SK-N-SH (cell line): ENCODE data around the gene KCNH8. TPM values are rescaled to one million over a fixed set of nuclear protein-coding genes. Genes with fewer than 3 reads are reported as not detected.

ENCODE experiments used
- CTCF ChIA-PET: fragments of 300-600, 350-600 bp; formaldehyde crosslinking; extraction: SDS; loops from one replicate; lab custom pipeline; 2021; lab: Yijun Ruan, JAX
- POLR2A ChIA-PET: fragments of 350-600 bp; sonication (Branson Sonifier 250); formaldehyde crosslinking; extraction: SDS; loops from one replicate; lab custom pipeline; 2020; ENCODE audit warnings: antibody characterized with exemption, inconsistent platforms; lab: Yijun Ruan, JAX
- DNase-seq: peaks from one replicate; pipeline ENCODE4 v3.0.0; 2012
- H2AFZ ChIP-seq: fragments of 200-600 bp; sonication (generic); 2 replicates; pipeline ENCODE4 v1.8.1; 2016; ENCODE audit warnings: antibody characterized with exemption, mild to moderate bottlenecking, low read depth
- H3F3A ChIP-seq: fragments of 200-600 bp; sonication (generic); replicated peaks from 2 replicates; pipeline ENCODE3; 2016; ENCODE audit warnings: antibody characterized with exemption, mild to moderate bottlenecking; ENCODE audit not compliant: insufficient read depth
- H3K27ac ChIP-seq, 2 experiments: fragments of 200-500 bp in 1 of 2; fragments of 200-600 bp in 1 of 2; sonication (Bioruptor generic) in 1 of 2; sonication (generic), shearing (Covaris generic) in 1 of 2; 2 replicates each; pipeline versions ENCODE4 v1.5.1 to v1.6.1; 2014 to 2016; ENCODE audit warnings: low read depth in 2 of 2, inconsistent platforms in 1 of 2, low read length in 1 of 2, mild to moderate bottlenecking in 1 of 2, mixed read lengths in 1 of 2
- H3K27me3 ChIP-seq: fragments of 200-600 bp; sonication (generic), shearing (Covaris generic); 2 replicates; pipeline ENCODE4 v1.6.1; 2016; ENCODE audit warnings: mixed run types; ENCODE audit not compliant: insufficient read depth
- H3K36me3 ChIP-seq, 2 experiments: fragments of 200-500 bp in 1 of 2; fragments of 200-600 bp in 1 of 2; sonication (Bioruptor generic) in 1 of 2; sonication (generic) in 1 of 2; replicated peaks in 1 of 2; 2 replicates each; pipeline versions ENCODE3 to v1.5.1; 2014 to 2016; ENCODE audit warnings: low read length in 1 of 2, mild to moderate bottlenecking in 1 of 2; ENCODE audit not compliant: insufficient read depth in 2 of 2, control insufficient read depth in 1 of 2
- H3K4me1 ChIP-seq, 2 experiments: fragments of 200-500 bp in 1 of 2; fragments of 200-600 bp in 1 of 2; sonication (Bioruptor generic) in 1 of 2; sonication (generic), shearing (Covaris generic) in 1 of 2; 2 replicates each; pipeline versions ENCODE4 v1.5.1 to v1.6.1; 2014 to 2016; ENCODE audit warnings: low read depth in 1 of 2, low read length in 1 of 2, mixed run types in 1 of 2; ENCODE audit not compliant: insufficient read depth in 2 of 2, control insufficient read depth in 1 of 2
- H3K4me2 ChIP-seq: fragments of 200-600 bp; sonication (generic), shearing (Covaris generic); 2 replicates; pipeline ENCODE4 v1.6.1; 2017; ENCODE audit warnings: mixed run types
- H3K4me3 ChIP-seq, 2 experiments: fragments of 200-500 bp in 1 of 2; fragments of 200-600 bp in 1 of 2; sonication (Bioruptor generic) in 1 of 2; sonication (generic), shearing (Covaris generic) in 1 of 2; 2 replicates each; pipeline versions ENCODE4 v1.5.1 to v1.8.1; 2014 to 2016; ENCODE audit warnings: low read depth in 2 of 2, inconsistent platforms in 1 of 2, low read length in 1 of 2, mild to moderate bottlenecking in 1 of 2, mixed read lengths in 1 of 2, moderate library complexity in 1 of 2
- H3K79me2 ChIP-seq: fragments of 200-600 bp; sonication (generic); 2 replicates; pipeline ENCODE4 v1.8.1; 2017; ENCODE audit warnings: mild to moderate bottlenecking; ENCODE audit not compliant: insufficient read depth
- H3K9ac ChIP-seq: fragments of 200-600 bp; sonication (generic); 2 replicates; pipeline ENCODE4 v1.6.1; 2017; ENCODE audit warnings: mixed run types
- H3K9me2 ChIP-seq: fragments of 200-600 bp; sonication (generic); 2 replicates; pipeline ENCODE4 v1.6.1; 2017; ENCODE audit warnings: mixed run types
- H3K9me3 ChIP-seq: fragments of 200-600 bp; sonication (generic); 2 replicates; pipeline ENCODE4 v1.6.1; 2017; ENCODE audit warnings: mixed run types, mild to moderate bottlenecking, moderate library complexity
- H4K20me1 ChIP-seq: fragments of 200-600 bp; sonication (generic); 2 replicates; pipeline ENCODE4 v1.6.1; 2017; ENCODE audit warnings: mild to moderate bottlenecking, mixed run types; ENCODE audit not compliant: insufficient read depth
- CTCF ChIP-seq: fragments of 200-600 bp; sonication (generic); IDR thresholded peaks from 2 replicates; pipeline ENCODE4 v1.6.1; 2017; ENCODE audit warnings: antibody characterized with exemption, mild to moderate bottlenecking, moderate library complexity
- ELF1 ChIP-seq: IDR thresholded peaks from 2 replicates; pipeline ENCODE4 v1.4.0; 2012
- EZH2phosphoT487 ChIP-seq: fragments of 200-600 bp; sonication (generic); IDR thresholded peaks from 2 replicates; pipeline ENCODE4 v1.6.1; 2017; ENCODE audit warnings: low read depth, mixed run types, mild to moderate bottlenecking, antibody characterized with exemption, moderate library complexity, borderline replicate concordance
- FOSL2 ChIP-seq: IDR thresholded peaks from 2 replicates; pipeline ENCODE4 v1.4.0; 2012; ENCODE audit warnings: low read depth, mild to moderate bottlenecking, moderate library complexity, borderline replicate concordance
- FOXM1 ChIP-seq: IDR thresholded peaks from 2 replicates; pipeline ENCODE4 v1.4.0; 2012; ENCODE audit warnings: low read depth, mild to moderate bottlenecking
- GATA2 ChIP-seq: sonication (generic); formaldehyde crosslinking; IDR thresholded peaks from 2 replicates; pipeline ENCODE4 v1.5.0; 2020; ENCODE audit warnings: mild to moderate bottlenecking, missing genetic modification reagents
- JUND ChIP-seq: IDR thresholded peaks from 2 replicates; pipeline ENCODE4 v1.4.0; 2012
- MEF2A ChIP-seq: IDR thresholded peaks from 2 replicates; pipeline ENCODE4 v1.4.0; 2012; ENCODE audit warnings: low read depth, borderline replicate concordance
- NFIC ChIP-seq: IDR thresholded peaks from 2 replicates; pipeline ENCODE4 v1.4.0; 2012; ENCODE audit warnings: borderline replicate concordance
- NRF1 ChIP-seq: IDR thresholded peaks from 2 replicates; pipeline ENCODE4 v1.6.1; 2012; ENCODE audit warnings: low read depth, mild to moderate bottlenecking, low read length
- POLR2AphosphoS5 ChIP-seq: IDR thresholded peaks from 2 replicates; pipeline ENCODE4 v1.6.1; 2012; ENCODE audit warnings: low read depth, low read length
- RAD21 ChIP-seq: IDR thresholded peaks from 2 replicates; pipeline ENCODE4 v1.6.1; 2012; ENCODE audit warnings: mild to moderate bottlenecking, low read length
- REST ChIP-seq: IDR thresholded peaks from 2 replicates; pipeline ENCODE4 v1.6.1; 2012; ENCODE audit warnings: mild to moderate bottlenecking, low read depth, low read length, moderate library complexity
- TAF1 ChIP-seq: IDR thresholded peaks from 2 replicates; pipeline ENCODE4 v1.6.1; 2012; ENCODE audit warnings: low read depth, mild to moderate bottlenecking, low read length, moderate library complexity, borderline replicate concordance
- TEAD4 ChIP-seq: IDR thresholded peaks from 2 replicates; pipeline ENCODE4 v1.4.0; 2012; ENCODE audit warnings: mild to moderate bottlenecking, borderline replicate concordance; ENCODE audit not compliant: insufficient read depth
- ZBTB33 ChIP-seq: IDR thresholded peaks from 2 replicates; pipeline ENCODE4 v1.4.0; 2012; ENCODE audit warnings: low read depth, borderline replicate concordance
- WGBS: methylation state at CpG from one replicate; pipeline ENCODE4 v1.1.6; 2017; ENCODE audit warnings: low lambda C conversion rate; 5-methylcytosine and 5-hydroxymethylcytosine counted together
- polyA plus RNA-seq, 3 experiments: library from polyadenylated mRNA; depleted of rRNA; stranded (reverse); fragments of >200 nt; gene quantifications; 2 replicates each; pipeline ENCODE4 v1.2.3, GENCODE V29; 2012

The KCNH8 gene
- polyA plus RNA-seq, 1 of the 3 experiments (the other 2 are of a cell fraction): 0.05 TPM

GRCh38 chr3:19104459-19104858 is 43.9 kb upstream of the KCNH8 start:
- Histone ChIP-seq H3K36me3 (no peaks in the 10 kb centered on the region), H3F3A (no peaks in the 10 kb centered on the region), H3K9me3 (no peaks in the 10 kb centered on the region), H2AFZ (no peak overlapping the region), H3K9me2 (no peaks in the 10 kb centered on the region), H3K4me2 (no peak overlapping the region), H4K20me1 (no peaks in the 10 kb centered on the region), H3K4me3 (no peak overlapping the region), H3K4me1 (no peaks in the 10 kb centered on the region), H3K27ac (no peak overlapping the region), H3K27me3 (no peaks in the 10 kb centered on the region), H3K9ac (no peak overlapping the region), H3K79me2 (no peaks in the 10 kb centered on the region)
- CTCF ChIA-PET: interaction anchor here (1.0 kb wide), 1 partner anchor 13 kb away, joined by 3 read pairs; no protein-coding TSS in a partner anchor
- TF ChIP-seq POLR2AphosphoS5 (no peak), FOSL2 (no peak), NRF1 (no peak), REST (no peak)
- POLR2A ChIA-PET: no interaction called here
- DNase-seq: no peak

DNA sequence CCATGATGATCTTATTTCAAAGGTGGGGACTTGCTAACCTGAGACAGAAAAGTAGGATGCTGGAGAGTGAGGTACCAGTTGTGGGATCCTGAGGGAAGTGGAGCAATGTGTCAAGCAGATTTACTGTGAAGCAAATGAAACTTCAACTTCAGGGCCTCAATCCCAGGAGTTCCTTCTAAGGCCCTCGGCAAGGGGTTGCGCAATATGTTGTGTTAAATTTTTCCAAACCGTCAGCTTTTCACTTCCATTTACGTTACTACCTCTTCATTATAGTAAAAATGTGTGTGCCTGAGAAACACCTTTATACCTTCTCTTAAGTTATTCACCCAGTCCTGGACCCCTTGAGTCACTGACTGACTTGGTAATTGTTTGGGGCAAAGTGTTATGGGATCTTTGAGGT is 42.5 kb upstream of the KCNH8 start:
- no peak overlapping the region for H3K27ac ChIP-seq
- no peak overlapping the region for H3K4me3 ChIP-seq
- no peaks in the 10 kb centered on the region for H4K20me1 ChIP-seq
- no peak overlapping the region for H3K4me2 ChIP-seq
- POLR2A ChIA-PET: no interaction called here
- no peaks in the 10 kb centered on the region for H3K36me3 ChIP-seq
- WGBS: 60% methylated on average over 4 of the region's 4 CpGs
- no peaks in the 10 kb centered on the region for H3K9me2 ChIP-seq
- H3K9me3 ChIP-seq: no peaks in the 10 kb centered on the region
- CTCF ChIA-PET: no interaction called here
- no peak overlapping the region for H2AFZ ChIP-seq
- no peaks in the 10 kb centered on the region for H3K27me3 ChIP-seq
- DNase-seq: no peak
- H3K9ac ChIP-seq: no peak overlapping the region
- TF ChIP-seq MEF2A (no peak), TEAD4 (no peak), TAF1 (no peak), RAD21 (no peak), GATA2 (CRISPR knock-in tag) (no peak), FOXM1 (no peak), JUND (no peak), NFIC (no peak), ZBTB33 (no peak), EZH2phosphoT487 (no peak), POLR2AphosphoS5 (no peak), FOSL2 (no peak), ELF1 (no peak), CTCF (no peak)
- H3K4me1 ChIP-seq: no peaks in the 10 kb centered on the region
- H3F3A ChIP-seq: no peaks in the 10 kb centered on the region
- no peaks in the 10 kb centered on the region for H3K79me2 ChIP-seq
